ENCODE results near the gene SERPINB1. TPM values are rescaled to one million over a fixed set of nuclear protein-coding genes. Genes with fewer than 3 reads are reported as not detected.
"Not testable (repeated sequence)": the region's sequence is repeated elsewhere in the genome, so short reads cannot be mapped to it uniquely, and the experiment has no call there.

The SERPINB1 gene
- total RNA-seq, 1 donor from 2014 or later, result 61.6 TPM

DNA sequence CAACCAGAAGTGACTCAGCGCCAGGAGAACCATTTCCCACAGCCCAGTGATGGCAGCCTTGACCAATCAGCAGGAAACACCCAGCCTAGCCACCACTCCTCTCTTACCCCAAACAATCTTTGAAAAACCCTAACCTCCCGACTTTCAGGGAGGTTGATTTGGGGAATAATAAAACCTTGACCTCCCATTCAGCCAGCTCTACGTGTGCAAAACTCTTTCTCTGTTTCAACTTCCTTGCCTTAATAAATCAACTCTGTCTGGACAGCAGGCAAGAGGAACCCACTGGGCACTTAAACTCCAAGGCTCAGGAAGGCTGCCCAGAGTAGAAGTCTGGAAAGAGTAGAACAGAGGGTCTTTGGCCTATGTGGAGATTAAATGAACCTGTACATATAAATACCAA lies 35.0 kb downstream of the SERPINB1 start:
- no peaks in the 10 kb centered on the region for H3K9me3 Mint-ChIP-seq (ENCODE audit: low read depth)
- no peak overlapping the region for H3K4me3 Mint-ChIP-seq (ENCODE audit: low read depth)
- no peak for DNase-seq (ENCODE audit: low spot score, unreplicated experiment)
- H3K36me3 Mint-ChIP-seq (ENCODE audit: insufficient read depth), result no peaks in the 10 kb centered on the region
- H3K27me3 Mint-ChIP-seq, result no peaks in the 10 kb centered on the region
- TF ChIP-seq, protein P1, sequence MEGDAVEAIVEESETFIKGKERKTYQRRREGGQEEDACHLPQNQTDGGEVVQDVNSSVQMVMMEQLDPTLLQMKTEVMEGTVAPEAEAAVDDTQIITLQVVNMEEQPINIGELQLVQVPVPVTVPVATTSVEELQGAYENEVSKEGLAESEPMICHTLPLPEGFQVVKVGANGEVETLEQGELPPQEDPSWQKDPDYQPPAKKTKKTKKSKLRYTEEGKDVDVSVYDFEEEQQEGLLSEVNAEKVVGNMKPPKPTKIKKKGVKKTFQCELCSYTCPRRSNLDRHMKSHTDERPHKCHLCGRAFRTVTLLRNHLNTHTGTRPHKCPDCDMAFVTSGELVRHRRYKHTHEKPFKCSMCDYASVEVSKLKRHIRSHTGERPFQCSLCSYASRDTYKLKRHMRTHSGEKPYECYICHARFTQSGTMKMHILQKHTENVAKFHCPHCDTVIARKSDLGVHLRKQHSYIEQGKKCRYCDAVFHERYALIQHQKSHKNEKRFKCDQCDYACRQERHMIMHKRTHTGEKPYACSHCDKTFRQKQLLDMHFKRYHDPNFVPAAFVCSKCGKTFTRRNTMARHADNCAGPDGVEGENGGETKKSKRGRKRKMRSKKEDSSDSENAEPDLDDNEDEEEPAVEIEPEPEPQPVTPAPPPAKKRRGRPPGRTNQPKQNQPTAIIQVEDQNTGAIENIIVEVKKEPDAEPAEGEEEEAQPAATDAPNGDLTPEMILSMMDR (IDR thresholded peaks at IDR 0.05; ENCODE audit: unreplicated experiment), result no peak
- no peak overlapping the region for H3K27ac Mint-ChIP-seq
- H3K4me1 Mint-ChIP-seq (ENCODE audit: low read depth), result peaks cover 15% of the 10 kb centered on the region

DNA sequence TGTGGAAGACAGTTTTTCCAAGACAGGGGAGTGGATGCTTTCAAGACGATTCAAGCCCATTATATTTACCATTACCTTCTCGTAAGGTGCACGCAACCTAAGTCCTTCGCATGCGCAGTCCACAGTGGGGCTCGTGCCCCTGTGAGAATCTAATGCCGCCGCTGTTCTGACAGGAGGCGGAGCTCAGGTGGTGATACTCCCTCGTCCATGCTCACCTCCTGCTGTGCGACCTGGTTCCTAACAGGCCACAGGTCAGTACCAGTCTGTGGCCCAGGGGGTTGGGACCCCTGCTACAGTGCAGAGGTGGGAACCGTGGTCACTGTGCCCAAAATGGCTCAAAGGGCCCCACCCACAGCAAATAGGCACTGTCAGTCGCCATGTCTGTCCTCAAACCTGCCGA lies 36.6 kb downstream of the SERPINB1 start:
- TF ChIP-seq, protein P1 (IDR thresholded peaks at IDR 0.05; ENCODE audit: unreplicated experiment), result no peak
- DNase-seq (ENCODE audit: low spot score, unreplicated experiment), result no peak
- Mint-ChIP-seq H3K4me1 (ENCODE audit: low read depth) (peaks cover 15% of the 10 kb centered on the region), H3K36me3 (ENCODE audit: insufficient read depth) (no peaks in the 10 kb centered on the region), H3K9me3 (ENCODE audit: low read depth) (no peaks in the 10 kb centered on the region), H3K27me3 (no peaks in the 10 kb centered on the region), H3K27ac (no peak overlapping the region), H3K4me3 (ENCODE audit: low read depth) (no peak overlapping the region)

DNA sequence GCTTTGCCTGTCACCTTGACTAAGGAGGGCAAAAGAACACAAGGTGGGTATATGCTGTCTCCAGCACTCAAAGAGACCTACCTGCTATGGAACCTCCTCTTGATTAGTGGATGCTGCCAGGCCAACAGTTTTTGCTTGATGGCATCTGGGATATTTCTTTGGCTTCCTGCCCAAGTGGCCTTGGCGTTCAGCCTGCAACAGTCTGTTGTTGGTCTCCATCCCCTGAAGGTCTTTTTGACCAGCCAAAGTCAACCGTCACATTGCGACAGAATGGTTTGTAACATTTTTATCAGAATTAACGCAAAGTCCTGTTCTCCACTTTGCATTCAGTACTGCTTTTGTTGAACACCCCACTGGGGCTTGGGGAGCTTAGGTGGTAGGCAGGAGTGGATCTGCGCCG lies 37.1 kb downstream of the SERPINB1 start:
- H3K9me3 Mint-ChIP-seq (ENCODE audit: low read depth), result no peaks in the 10 kb centered on the region
- no peak for DNase-seq (ENCODE audit: low spot score, unreplicated experiment)
- no peak overlapping the region for H3K27ac Mint-ChIP-seq
- peaks cover 11% of the 10 kb centered on the region for H3K4me1 Mint-ChIP-seq (ENCODE audit: low read depth)
- H3K4me3 Mint-ChIP-seq (ENCODE audit: low read depth), result no peak overlapping the region
- no peaks in the 10 kb centered on the region for H3K27me3 Mint-ChIP-seq
- TF ChIP-seq, protein P1 (IDR thresholded peaks at IDR 0.05; ENCODE audit: unreplicated experiment), result no peak
- no peaks in the 10 kb centered on the region for H3K36me3 Mint-ChIP-seq (ENCODE audit: insufficient read depth)

DNA sequence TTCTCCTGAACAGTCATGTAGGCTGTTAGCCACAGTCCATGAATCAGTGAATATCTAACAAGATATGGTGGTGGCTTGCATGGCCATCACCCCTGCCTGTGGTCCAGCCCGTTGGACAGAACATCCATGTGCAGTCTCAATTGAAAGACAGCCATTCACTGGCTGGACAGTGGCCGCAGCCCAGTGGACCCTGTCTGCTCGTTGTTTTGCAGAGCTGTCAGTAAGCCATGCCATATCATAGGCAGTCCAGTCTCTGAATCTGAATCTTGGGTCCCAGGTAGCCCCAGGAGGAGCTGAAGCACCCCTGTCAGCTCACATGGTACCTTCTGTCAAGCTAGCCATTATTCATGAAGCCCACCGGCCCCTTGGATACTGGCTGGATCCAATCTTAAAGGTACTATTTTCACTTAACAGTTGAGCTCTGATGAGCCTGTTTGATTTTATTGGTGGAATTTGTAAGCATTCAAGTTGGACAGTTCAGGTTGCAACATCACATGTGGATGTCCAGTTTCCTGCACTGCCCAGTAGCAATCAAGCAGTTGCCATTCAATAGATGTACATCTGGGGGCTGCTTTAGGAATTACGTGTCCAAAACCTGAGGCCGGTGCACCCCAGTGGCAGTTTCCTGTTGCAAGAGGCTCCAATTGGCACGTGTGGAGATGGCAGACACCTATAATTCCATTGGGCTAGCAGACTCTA lies 37.8 kb downstream of the SERPINB1 start:
- no peak overlapping the region for H3K4me3 Mint-ChIP-seq (ENCODE audit: low read depth)
- no peaks in the 10 kb centered on the region for H3K27me3 Mint-ChIP-seq
- DNase-seq (ENCODE audit: low spot score, unreplicated experiment), result no peak
- no peaks in the 10 kb centered on the region for H3K9me3 Mint-ChIP-seq (ENCODE audit: low read depth)
- TF ChIP-seq, protein P1 (IDR thresholded peaks at IDR 0.05; ENCODE audit: unreplicated experiment), result no peak
- peaks cover 6% of the 10 kb centered on the region for H3K4me1 Mint-ChIP-seq (ENCODE audit: low read depth)
- no peaks in the 10 kb centered on the region for H3K36me3 Mint-ChIP-seq (ENCODE audit: insufficient read depth)
- H3K27ac Mint-ChIP-seq, result no peak overlapping the region

DNA sequence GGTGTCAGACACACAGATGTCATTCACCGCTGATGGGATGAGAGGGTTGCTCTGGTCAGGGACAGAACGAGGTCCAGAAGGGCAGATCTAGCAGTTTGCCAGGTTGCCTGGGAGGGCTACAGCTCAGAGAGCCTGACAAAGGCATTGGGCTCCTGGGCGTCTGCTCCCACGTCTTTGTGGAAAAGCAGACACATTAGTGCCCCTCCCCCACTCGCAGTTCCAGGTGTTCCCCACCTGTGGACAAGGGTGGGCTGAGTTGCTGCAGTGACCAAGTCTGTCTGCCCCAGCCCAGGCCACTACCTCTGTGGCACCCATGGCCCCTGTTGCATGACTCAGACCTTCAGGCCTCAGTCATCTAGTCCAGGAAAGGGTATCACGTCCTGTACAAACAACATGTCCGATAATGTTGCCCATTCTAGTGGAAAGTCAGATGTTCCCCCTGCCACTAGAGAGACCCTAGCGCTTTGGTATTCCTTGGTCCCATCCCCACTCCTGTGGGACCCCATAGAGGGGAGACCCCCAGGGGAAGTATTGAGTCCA lies 39.1 kb downstream of the SERPINB1 start:
- no peak overlapping the region for H3K4me3 Mint-ChIP-seq (ENCODE audit: low read depth)
- TF ChIP-seq, protein P1 (IDR thresholded peaks at IDR 0.05; ENCODE audit: unreplicated experiment), result no peak
- peaks cover 9% of the 10 kb centered on the region for H3K4me1 Mint-ChIP-seq (ENCODE audit: low read depth)
- no peak for DNase-seq (ENCODE audit: low spot score, unreplicated experiment)
- no peaks in the 10 kb centered on the region for H3K27me3 Mint-ChIP-seq
- H3K36me3 Mint-ChIP-seq (ENCODE audit: insufficient read depth), result no peaks in the 10 kb centered on the region
- H3K27ac Mint-ChIP-seq, result no peak overlapping the region
- H3K9me3 Mint-ChIP-seq (ENCODE audit: low read depth), result no peaks in the 10 kb centered on the region

DNA sequence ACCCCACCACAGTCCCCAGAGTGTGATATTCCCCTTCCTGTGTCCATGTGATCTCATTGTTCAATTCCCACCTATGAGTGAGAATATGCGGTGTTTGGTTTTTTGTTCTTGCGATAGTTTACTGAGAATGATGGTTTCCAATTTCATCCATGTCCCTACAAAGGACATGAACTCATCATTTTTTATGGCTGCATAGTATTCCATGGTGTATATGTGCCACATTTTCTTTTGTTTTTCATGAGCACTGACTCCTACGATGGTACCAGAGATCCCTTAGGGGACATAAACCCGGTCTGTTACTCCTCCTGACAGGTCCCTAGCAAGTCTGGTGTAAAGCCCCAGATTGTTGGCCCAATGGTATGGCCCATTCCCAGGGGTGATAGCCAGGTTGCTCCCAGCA lies 40.0 kb downstream of the SERPINB1 start:
- not testable (repeated sequence) for H3K9me3 Mint-ChIP-seq (ENCODE audit: low read depth); H3K36me3 Mint-ChIP-seq (ENCODE audit: insufficient read depth); H3K4me3 Mint-ChIP-seq (ENCODE audit: low read depth); H3K27ac Mint-ChIP-seq; H3K27me3 Mint-ChIP-seq; DNase-seq (ENCODE audit: low spot score, unreplicated experiment)
- peaks cover 13% of the 10 kb centered on the region for H3K4me1 Mint-ChIP-seq (ENCODE audit: low read depth)

Data from progenitor cell of endocrine pancreas (in vitro differentiated cells).